GM21423 (cell line): ENCODE measurements around the gene MTERF1.
A peak's percentile ranks its signal among the peaks of the same experiment; 100 is the strongest.
"Not testable (repeated sequence)": the region's sequence is repeated elsewhere in the genome, so short reads cannot be mapped to it uniquely, and the experiment has no call there.

ENCODE experiments used
- ATAC-seq: cut with Tn5 transposase; IDR thresholded peaks from one replicate; pipeline ENCODE4 v1.9.1; 2021; ENCODE audit warnings: mild to moderate bottlenecking, moderate library complexity; ENCODE audit not compliant: unreplicated experiment

MTERF1 gene

DNA sequence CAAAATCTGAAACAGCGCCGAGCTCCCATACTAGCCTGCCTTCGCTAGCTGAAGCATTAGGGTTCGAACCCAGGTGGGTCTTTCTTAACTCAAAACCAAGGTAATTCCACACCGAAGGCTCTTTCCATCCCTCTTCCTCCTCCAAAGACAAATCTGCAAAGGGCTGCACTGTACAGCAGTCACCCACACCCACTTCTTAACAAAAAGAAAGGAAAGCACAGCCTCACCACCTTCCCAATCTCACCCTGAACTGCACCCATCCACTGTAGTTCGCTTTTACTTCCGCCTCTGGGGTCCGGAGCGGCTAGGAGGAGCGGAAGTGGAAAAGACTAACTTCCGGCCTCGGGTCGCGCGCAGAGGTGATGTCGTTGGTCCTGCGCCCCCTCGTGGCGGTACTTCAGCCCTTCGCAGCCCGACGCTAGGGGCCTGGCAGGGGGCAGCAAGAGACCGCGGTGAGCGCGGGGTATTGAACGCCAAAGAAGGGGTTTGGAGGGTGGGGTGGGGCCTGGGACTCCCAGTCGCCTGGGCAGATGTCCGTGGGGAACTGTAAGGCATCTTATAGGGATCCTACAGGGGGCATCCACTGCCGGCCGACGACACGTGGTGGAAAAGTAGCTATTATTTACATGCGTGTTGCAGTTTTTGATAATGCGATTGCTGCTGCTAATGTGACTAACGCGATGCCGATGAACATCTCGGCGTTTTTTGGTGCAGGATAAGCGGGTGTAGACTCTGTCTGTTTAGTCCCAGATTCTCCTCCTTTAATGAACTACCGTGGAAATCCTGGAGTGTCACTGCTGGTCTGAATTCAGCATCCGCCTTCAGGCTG, at the start of gene MTERF1:
Gene MTERF1, minus strand, starts transcription at position 290 of the 829 bp plus-strand sequence. CDS start 619 bp downstream, outside the sequence.
- ATAC-seq: peak; percentile 99

- ATAC-seq: peak; percentile 56
Measured at GRCh38 chr7:91929463-91929862, 49.0 kb upstream of the MTERF1 start.

- no peak for ATAC-seq
Measured at GRCh38 chr7:91927912-91928311, 47.4 kb upstream of the MTERF1 start.

DNA sequence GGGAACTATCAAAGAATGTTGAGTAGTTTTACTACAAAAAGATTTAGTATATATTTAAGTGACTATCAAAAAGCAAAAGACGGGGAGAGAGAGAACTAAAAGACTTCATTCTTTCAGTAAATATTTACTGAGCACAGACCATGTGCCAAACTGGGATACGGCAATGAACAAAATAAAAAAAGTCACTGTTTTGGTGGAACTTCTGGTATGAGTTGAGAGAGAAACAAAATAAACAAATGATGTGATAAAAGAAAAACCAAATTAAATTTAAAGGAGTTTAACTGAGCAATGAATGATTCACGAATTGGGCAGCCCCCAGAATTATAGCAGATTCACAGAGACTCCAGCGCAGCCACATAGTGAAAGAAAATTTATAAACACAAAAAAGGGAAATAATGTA, 42.4 kb upstream of the MTERF1 start:
- ATAC-seq: no peak

DNA sequence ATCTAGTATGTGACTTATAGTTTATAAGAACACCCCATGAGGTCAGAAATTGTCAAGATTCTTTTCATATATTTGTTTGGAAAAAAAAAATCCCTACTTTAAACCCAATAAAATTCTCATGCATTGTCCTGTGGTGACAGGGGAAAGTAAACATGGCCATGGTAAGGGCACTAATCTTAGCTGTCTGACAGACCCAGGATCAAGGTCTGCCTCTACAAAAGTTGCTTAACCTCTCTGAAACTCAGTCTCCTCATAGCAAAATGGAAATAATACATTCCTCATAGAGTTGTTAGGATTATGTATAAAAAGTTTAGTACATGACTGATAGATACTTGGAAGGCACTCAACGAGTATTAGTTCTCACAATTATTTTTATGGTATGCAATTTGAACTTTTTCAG, 37.9 kb upstream of the MTERF1 start:
- no peak for ATAC-seq

GRCh38 chr7:91916051-91916440, 35.5 kb upstream of the MTERF1 start:
- no peak for ATAC-seq

- ATAC-seq: no peak
Measured at GRCh38 chr7:91915401-91916050, 35.0 kb upstream of the MTERF1 start.

DNA sequence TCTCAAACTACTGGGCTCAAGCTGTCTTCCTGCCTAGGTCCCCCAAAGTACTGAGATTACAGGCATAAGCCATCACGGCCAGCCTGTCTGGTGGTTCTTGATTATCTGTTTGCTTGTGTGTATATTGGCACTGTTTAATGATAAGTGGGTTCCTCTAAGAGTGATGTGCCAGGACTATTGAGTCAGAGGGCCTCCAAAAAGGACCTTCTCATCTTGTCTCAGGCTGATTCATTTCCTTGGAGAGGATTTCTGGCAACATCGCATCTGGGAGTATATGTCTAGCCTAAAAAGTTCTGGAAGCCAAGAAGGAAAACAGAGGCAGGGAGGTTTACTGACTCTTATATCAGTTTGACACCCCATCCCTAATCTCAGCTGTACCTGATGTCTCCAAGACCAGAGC, 33.1 kb upstream of the MTERF1 start:
- no peak for ATAC-seq

- no peak for ATAC-seq
Measured at GRCh38 chr7:91912494-91912893, 32.0 kb upstream of the MTERF1 start.

GRCh38 chr7:91911121-91911520, 30.6 kb upstream of the MTERF1 start:
- no peak for ATAC-seq

DNA sequence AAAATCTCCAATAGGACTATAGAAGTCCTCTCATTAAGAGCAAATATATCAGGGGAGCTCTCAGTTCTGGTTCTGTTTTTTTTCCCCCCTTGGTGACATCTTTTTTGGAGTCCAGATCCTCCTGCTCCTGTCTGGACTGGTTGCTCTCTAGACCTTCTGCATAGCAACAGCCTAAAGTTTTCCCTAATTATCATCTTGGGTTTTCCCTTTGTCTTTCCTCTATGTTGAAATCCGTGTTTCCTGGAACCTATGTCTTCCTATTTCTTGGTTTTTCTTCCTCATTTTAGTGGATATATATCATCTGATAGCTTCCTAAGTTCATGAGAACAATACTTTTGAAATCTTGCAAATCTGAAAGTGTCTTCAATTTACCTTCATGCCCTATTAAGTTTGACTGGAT, 29.7 kb upstream of the MTERF1 start:
- ATAC-seq: no peak

DNA sequence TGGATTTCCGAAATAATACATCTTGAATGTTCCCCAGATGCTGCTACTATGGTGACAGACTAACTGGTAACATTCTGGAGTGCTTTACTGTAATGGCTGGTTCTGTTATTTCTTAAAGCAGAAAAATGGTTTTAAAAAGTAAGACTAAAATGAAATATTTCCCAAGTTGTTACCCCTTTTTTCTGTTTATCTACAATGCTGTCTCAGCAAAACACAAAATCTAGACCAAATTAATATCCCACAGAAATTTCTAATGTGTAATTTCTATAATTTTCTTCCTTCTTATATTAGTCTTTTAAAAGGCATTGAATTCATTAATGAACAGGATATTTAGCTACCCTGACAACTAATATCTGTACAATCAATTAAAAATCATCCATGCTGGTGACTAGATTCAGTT, 19.1 kb upstream of the MTERF1 start:
- ATAC-seq: no peak

- ATAC-seq: no peak
Measured at GRCh38 chr7:91898240-91898992, 17.9 kb upstream of the MTERF1 start.

GRCh38 chr7:91894781-91895480, 14.4 kb upstream of the MTERF1 start:
- ATAC-seq: no peak

GRCh38 chr7:91893699-91894098, 13.2 kb upstream of the MTERF1 start:
- ATAC-seq: not testable (repeated sequence)

DNA sequence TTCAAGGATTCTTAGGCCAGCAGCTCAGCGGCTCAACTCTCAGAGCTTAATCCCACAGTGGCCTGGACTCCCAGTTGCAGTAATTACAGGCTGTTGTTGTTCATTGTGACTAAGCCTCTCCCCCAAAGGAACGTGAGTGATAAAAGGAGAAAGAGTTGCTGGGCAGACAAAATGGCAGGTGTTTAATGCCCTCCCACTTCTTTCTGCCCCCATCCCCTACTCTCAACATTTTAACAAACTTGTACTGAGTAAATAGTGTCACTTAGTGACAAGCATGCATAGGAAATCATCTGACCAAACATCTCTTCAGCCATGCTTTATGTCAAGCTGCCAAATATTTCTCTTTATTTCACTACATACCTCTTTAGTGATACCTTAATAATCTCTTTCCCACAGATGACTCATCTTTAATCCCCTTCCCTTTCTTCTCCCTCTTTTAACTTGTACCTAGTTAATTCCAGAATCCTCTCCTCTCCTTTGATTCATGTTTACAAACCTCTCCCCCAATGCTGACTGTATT, 12.4 kb upstream of the MTERF1 start:
- no peak for ATAC-seq

GRCh38 chr7:91892099-91892705, 11.7 kb upstream of the MTERF1 start:
- ATAC-seq: no peak

DNA sequence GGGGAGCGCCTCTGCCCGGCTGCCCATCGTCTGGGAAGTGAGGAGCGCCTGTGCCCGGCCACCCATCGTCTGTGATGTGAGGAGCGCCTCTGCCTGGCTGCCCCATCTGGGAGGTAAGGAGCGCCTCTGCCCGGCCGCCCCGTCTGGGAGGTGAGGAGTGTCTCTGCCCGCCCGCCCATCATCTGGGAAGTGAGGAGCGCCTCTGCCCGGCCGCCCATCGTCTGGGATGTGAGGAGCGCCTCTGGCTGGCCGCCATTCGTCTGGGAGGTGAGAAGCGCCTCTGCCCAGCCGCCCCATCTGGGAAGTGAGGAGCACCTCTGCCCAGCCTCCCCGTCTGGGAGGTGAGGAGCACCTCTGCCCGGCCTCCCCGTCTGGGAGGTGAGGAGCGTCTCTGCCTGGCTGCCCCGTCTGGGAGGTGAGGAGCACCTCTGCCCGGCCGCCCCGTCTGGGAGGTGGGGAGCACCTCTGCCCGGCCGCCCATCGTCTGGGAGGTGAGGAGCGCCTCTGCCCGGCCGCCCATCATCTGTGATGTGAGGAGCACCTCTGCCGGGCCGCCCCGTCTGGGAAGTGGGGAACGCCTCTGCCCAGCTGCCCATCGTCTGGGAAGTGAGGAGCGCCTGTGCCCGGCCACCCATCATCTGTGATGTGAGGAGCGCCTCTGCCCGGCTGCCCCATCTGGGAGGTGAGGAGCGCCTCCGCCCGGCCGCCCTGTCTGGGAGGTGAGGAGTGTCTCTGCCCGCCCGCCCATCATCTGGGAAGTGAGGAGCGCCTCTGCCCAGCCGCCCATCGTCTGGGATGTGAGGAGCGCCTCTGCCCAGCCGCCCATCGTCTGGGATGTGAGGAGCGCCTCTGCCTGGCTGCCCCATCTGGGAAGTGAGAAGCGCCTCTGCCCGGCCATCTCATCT, 8.0 kb upstream of the MTERF1 start:
- not testable (repeated sequence) for ATAC-seq
